Measurements from ENCODE around the gene DDX11.
"Not testable (repeated sequence)": the region's sequence is repeated elsewhere in the genome, so short reads cannot be mapped to it uniquely, and the experiment has no call there.

DNA sequence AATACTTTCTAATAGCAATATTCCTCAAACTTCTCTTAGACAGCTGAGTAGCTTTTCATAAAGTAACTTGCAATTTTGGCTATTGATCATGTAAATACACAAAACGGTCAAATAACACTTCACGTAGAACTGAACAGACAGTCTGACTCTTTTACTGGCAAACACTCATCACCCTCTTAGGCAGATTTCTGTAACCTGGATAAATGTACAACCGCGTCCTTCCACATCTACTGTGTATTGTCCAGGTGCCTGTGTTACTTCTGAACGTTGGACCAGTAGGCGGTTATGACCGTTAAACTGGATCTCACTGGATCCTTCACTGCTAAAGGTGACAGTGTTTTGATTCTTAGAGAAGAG lies 43.2 kb downstream of the DDX11 start:
- not testable (repeated sequence) for TF ChIP-seq POLR2A (IDR thresholded peaks at IDR 0.05; ENCODE audit: low read depth, low read length); POLR2AphosphoS5 (IDR thresholded peaks at IDR 0.05; ENCODE audit: low read depth, low read length); POU2F2 (IDR thresholded peaks at IDR 0.05; ENCODE audit: low read depth, low read length); TAF1 (IDR thresholded peaks at IDR 0.05; ENCODE audit: low read depth, low read length); PAX5 (IDR thresholded peaks at IDR 0.05; ENCODE audit: insufficient read depth, low read length, severe bottlenecking)
